Stimulated activated naive B cell treated with anti-CD40 and anti-IgM and Interleukin-4, amounts not matched to agents 10 μg/mL and 1 μg/mL and 100 μg/mL, for 72 hours (primary cell): Measurements from ENCODE around the gene KRTAP12-4.
"Not testable (repeated sequence)": the region's sequence is repeated elsewhere in the genome, so short reads cannot be mapped to it uniquely, and the experiment has no call there.

Experiments
- ATAC-seq, 2 donors: fragments of 150-1000 bp; cut with Tn5 transposase; replicated peaks; 2 replicates each; pipeline ENCODE4 v1.10.0; 2021; ENCODE audit warnings: moderate library complexity in 1 of 2
- DNase-seq: peaks from one replicate; pipeline ENCODE4 v3.0.0; 2021
- H3K27ac Mint-ChIP-seq: one replicate; pipeline ENCODE4 v1.8.0; 2022; ENCODE audit warnings: mild to moderate bottlenecking, mixed read lengths
- H3K27me3 Mint-ChIP-seq, 2 donors: one replicate each; pipeline ENCODE4 v1.8.0; 2022; ENCODE audit warnings: mixed read lengths in 2 of 2
- H3K36me3 Mint-ChIP-seq, 2 donors: one replicate each; pipeline ENCODE4 v1.8.0; 2022; ENCODE audit warnings: mixed read lengths in 2 of 2, mild to moderate bottlenecking in 1 of 2
- H3K4me1 Mint-ChIP-seq, 2 donors: one replicate each; pipeline ENCODE4 v1.8.0; 2022; ENCODE audit warnings: mixed read lengths in 2 of 2, mild to moderate bottlenecking in 1 of 2
- H3K4me3 Mint-ChIP-seq, 2 donors: one replicate each; pipeline ENCODE4 v1.8.0; 2022; ENCODE audit warnings: mild to moderate bottlenecking in 2 of 2, mixed read lengths in 2 of 2, moderate library complexity in 1 of 2
- H3K9me3 Mint-ChIP-seq, 2 donors: one replicate each; pipeline ENCODE4 v1.8.0; 2022; ENCODE audit warnings: mixed read lengths in 2 of 2, mild to moderate bottlenecking in 1 of 2

Gene KRTAP12-4

DNA sequence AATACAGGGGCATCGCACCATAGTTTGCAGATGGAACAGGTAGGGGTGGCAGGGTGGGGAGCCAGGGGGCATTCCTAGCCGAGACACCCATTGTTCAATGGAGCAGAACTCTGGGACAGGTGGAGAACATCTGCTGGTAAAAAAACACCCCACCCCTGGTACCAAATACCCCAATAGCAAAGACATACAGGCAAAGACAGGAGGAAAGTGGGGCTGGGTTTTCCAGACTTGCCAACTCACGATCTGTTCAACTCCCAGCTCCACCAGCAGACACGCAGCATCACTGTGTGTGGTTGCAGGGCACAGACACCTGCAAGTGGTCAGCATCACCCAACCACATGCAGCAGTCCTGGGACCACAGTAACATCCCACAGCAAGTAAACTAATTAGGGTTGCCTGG is 42.9 kb downstream of the KRTAP12-4 start:
- no peaks in the 10 kb centered on the region for H3K4me1 Mint-ChIP-seq
- peaks cover 32% of the 10 kb centered on the region in 2 donors for H3K27me3 Mint-ChIP-seq
- ATAC-seq = no peak
- no peak for DNase-seq
- peaks cover 3 to 8% of the 10 kb centered on the region in 2 donors for H3K36me3 Mint-ChIP-seq
- no peak overlapping the region for H3K27ac Mint-ChIP-seq
- peaks cover 20 to 26% of the 10 kb centered on the region in 2 donors for H3K9me3 Mint-ChIP-seq
- no peak overlapping the region for H3K4me3 Mint-ChIP-seq

DNA sequence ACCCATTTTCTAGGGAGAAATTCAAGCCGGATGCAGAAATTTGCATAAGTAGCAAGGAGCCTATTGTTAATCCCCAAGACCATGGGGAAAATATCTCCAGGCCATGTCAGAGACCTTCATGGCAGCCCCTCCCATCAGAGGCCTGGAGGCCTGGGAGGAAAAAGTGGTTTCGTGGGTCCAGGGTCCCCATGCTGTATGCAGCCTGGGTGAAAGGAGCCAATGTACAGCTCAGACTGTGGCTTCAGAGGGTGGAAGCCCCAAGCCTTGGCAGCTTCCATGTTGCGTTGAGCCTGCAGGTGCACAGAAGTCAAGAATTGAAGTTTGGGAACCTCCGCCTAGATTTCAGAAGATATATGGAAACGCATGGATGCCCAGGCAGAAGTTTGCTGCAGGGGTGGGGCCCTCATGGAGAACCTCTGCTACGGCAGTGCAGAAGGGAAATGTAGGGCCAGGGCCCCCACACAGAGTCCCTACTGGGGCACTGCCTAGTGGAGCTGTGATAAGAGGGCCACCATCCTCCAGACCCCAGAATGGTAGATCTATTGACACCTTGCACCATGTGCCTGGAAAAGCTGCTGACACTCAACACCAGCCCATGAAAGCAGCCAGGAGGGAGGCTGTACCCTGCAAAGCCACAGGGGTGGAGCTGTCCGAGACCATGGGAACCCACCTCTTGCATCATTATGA is 44.2 kb downstream of the KRTAP12-4 start:
- not testable (repeated sequence) for H3K36me3 Mint-ChIP-seq, ATAC-seq, H3K4me1 Mint-ChIP-seq, DNase-seq, H3K27ac Mint-ChIP-seq, H3K4me3 Mint-ChIP-seq
- Mint-ChIP-seq H3K27me3 (peaks cover 36 to 40% of the 10 kb centered on the region in 2 donors), H3K9me3 (peaks cover 22 to 26% of the 10 kb centered on the region in 2 donors)

DNA sequence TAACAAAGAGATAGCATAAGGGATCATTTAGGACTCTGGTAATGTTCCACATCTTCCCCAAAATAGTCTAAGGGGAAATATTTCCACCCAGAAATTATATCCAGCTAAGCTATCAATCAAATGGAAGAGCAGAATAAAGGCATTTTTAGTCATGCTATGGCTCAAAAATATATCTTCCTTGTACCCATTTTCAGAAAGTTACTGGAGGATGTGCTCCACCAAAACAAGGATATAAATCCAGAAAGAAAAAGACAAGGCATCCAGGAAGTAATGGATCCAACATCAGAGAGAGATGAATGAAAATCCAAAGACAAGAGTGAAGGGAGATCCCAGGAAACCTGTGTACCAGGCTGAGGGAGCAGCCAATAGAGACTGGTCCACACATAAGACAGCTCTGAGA is 45.3 kb downstream of the KRTAP12-4 start:
- Mint-ChIP-seq H3K36me3 (peaks cover 3 to 8% of the 10 kb centered on the region in 2 donors), H3K27ac (no peak overlapping the region), H3K27me3 (peaks cover 36 to 44% of the 10 kb centered on the region in 2 donors), H3K9me3 (peaks cover 22 to 26% of the 10 kb centered on the region in 2 donors), H3K4me1 (no peaks in the 10 kb centered on the region), H3K4me3 (no peak overlapping the region)
- no peak for DNase-seq
- no peak for ATAC-seq

DNA sequence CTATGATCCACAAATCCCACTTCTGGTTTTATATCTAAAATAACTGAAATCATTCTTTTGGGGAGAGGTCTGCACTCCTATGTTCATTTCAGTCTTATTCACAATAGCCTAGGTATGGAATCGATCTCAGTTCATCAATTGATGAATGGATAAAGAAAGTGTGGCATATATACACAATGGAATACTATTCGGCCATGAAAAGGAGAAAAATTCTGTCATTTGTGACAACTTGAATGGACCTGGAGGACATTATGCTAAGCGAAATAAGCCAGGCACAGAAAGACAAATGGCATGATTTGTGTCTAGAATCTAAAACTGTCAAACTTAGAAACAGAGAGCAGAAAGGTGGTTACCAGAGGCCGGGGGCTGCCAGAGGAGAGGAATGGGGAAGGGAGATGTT is 48.0 kb downstream of the KRTAP12-4 start:
- Mint-ChIP-seq H3K4me3 (no peak overlapping the region), H3K27me3 (peaks cover 33 to 53% of the 10 kb centered on the region in 2 donors), H3K9me3 (peaks cover 20 to 22% of the 10 kb centered on the region in 2 donors), H3K4me1 (no peaks in the 10 kb centered on the region), H3K27ac (no peak overlapping the region), H3K36me3 (peaks cover 2 to 4% of the 10 kb centered on the region in 2 donors)
- DNase-seq (no peak), ATAC-seq (no peak)
